Keratinocyte (primary cell): ENCODE data around the gene INPP5A. TPM values are rescaled to one million over a fixed set of nuclear protein-coding genes. Genes with fewer than 3 reads are reported as not detected.

Experiments used
- DNase-seq: peaks from one replicate; pipeline ENCODE4 v3.0.0-alpha.2; 2011; ENCODE audit warnings: low read depth, missing footprints, low spot score
- FAIRE-seq: peaks from 2 replicates; lab custom pipeline; 2011; peaks lifted over from hg19 to GRCh38; lab: Jason Lieb, UNC
- H2AFZ ChIP-seq: 2 replicates; pipeline ENCODE4 v1.6.0; 2012; ENCODE audit warnings: low read length, control low read depth, inconsistent platforms; ENCODE audit not compliant: control insufficient read depth
- H3K27ac ChIP-seq: 2 replicates; pipeline ENCODE4 v1.5.1; 2011; ENCODE audit warnings: low read length; ENCODE audit not compliant: control insufficient read depth, insufficient read depth
- H3K27me3 ChIP-seq: 3 replicates; pipeline ENCODE4 v1.6.0; 2011; ENCODE audit warnings: low read length; ENCODE audit not compliant: control insufficient read depth, insufficient read depth; ENCODE audit errors: extremely low read depth
- H3K36me3 ChIP-seq, 2 experiments: 2 replicates in 1 of 2; 3 replicates in 1 of 2; pipeline ENCODE4 v1.5.1; 2011; ENCODE audit warnings: low read length in 2 of 2, mild to moderate bottlenecking in 1 of 2; ENCODE audit not compliant: control insufficient read depth in 2 of 2, insufficient read depth in 2 of 2; ENCODE audit errors: extremely low read depth in 1 of 2
- H3K4me1 ChIP-seq: 3 replicates; pipeline ENCODE4 v1.5.1; 2011; ENCODE audit warnings: low read length; ENCODE audit not compliant: control insufficient read depth, insufficient read depth; ENCODE audit errors: extremely low read depth
- H3K4me2 ChIP-seq: 3 replicates; pipeline ENCODE4 v1.6.0; 2011; ENCODE audit warnings: low read depth, low read length; ENCODE audit not compliant: control insufficient read depth, insufficient read depth; ENCODE audit errors: extremely low read depth
- H3K4me3 ChIP-seq, 3 experiments: fragments of 200-600 bp in 1 of 3; sonication (generic) in 1 of 3; 2 replicates in 2 of 3; 3 replicates in 1 of 3; pipeline ENCODE4 v1.5.1; 2011 to 2016; ENCODE audit warnings: low read length in 3 of 3, mild to moderate bottlenecking in 3 of 3, control low read depth in 2 of 3, inconsistent platforms in 1 of 3, low read depth in 1 of 3, mixed read lengths in 1 of 3, mixed run types in 1 of 3, moderate library complexity in 1 of 3; ENCODE audit not compliant: control insufficient read depth in 2 of 3, insufficient read depth in 2 of 3; ENCODE audit errors: extremely low read depth in 1 of 3
- H3K79me2 ChIP-seq: 2 replicates; pipeline ENCODE4 v1.6.0; 2012; ENCODE audit warnings: low read length; ENCODE audit not compliant: control insufficient read depth, insufficient read depth
- H3K9ac ChIP-seq: 3 replicates; pipeline ENCODE4 v1.6.0; 2011; ENCODE audit warnings: low read length; ENCODE audit not compliant: control insufficient read depth, insufficient read depth; ENCODE audit errors: extremely low read depth
- H3K9me1 ChIP-seq: 3 replicates; pipeline ENCODE4 v1.6.0; 2011; ENCODE audit warnings: low read length; ENCODE audit not compliant: control insufficient read depth, insufficient read depth; ENCODE audit errors: extremely low read depth
- H3K9me3 ChIP-seq: 2 replicates; pipeline ENCODE4 v1.5.1; 2012; ENCODE audit warnings: low read depth, low read length; ENCODE audit not compliant: control insufficient read depth
- H4K20me1 ChIP-seq: 3 replicates; pipeline ENCODE4 v1.6.0; 2011; ENCODE audit warnings: low read length; ENCODE audit not compliant: control insufficient read depth, insufficient read depth; ENCODE audit errors: extremely low read depth
- EZH2 ChIP-seq: IDR thresholded peaks from one replicate; pipeline ENCODE4 v1.6.1; 2012; ENCODE audit warnings: inconsistent platforms, mild to moderate bottlenecking, low read length, moderate library complexity
- dilution Hi-C: fragments of 300-500 bp; cut with MboI; formaldehyde crosslinking; loops from one replicate; pipeline ENCODE4 v1.7.0; 2020; ENCODE audit warnings: low sequenced_read_pairs; ENCODE audit not compliant: extremely low pct_ligation_motif_present
- polyA plus RNA-seq, 5 experiments: library from polyadenylated mRNA; depleted of rRNA in 3 of 5; stranded (reverse) in 3 of 5; stranded (forward) in 1 of 5; unstranded in 1 of 5; fragments of >200 nt; gene quantifications; 1 replicate in 1 of 5; 2 replicates in 3 of 5; 3 replicates in 1 of 5; pipeline versions ENCODE4 v1.2.1 to v1.2.3, GENCODE V29; 2011 to 2012; ENCODE audit warnings: missing spikeins in 2 of 5, low read depth in 1 of 5, low replicate concordance in 1 of 5
- TF ChIP-seq, protein P1 (sequence below), 3 experiments: IDR thresholded peaks in 1 of 3; conservative IDR thresholded peaks in 1 of 3; optimal IDR thresholded peaks in 1 of 3; 2 replicates in 2 of 3; 3 replicates in 1 of 3; pipeline versions ENCODE3 to v1.5.1; 2011; ENCODE audit warnings: low read length in 3 of 3, mild to moderate bottlenecking in 3 of 3, moderate library complexity in 2 of 3, control low read depth in 1 of 3, inconsistent platforms in 1 of 3; ENCODE audit not compliant: insufficient read depth in 2 of 3; ENCODE audit errors: extremely low read depth in 1 of 3

INPP5A gene
- polyA plus RNA-seq, 1 donor (not counting 4 experiments of a cell fraction or from before 2014, with no cell fraction given), result 11.2 TPM

DNA sequence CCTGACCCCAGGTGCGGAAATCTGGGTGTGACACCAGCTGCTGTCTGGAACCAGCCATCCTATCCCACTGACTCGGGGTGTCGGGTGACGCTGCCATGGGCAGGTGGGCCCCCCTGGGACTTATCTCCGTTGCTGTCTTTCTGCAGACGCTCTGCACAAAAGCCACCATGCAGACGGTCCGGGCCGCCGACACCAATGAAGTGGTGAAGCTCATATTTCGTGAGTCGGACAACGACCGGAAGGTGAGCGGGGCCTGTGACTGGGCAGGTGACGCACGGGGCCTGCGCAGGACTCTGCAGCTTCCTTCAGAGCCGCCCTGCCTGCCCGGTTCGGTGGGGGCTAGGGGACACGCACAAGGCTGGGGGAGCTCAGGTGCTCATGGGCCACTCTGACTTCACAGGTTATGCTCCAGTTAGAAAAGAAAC lies 211.8 kb downstream of the INPP5A start:
- H3K9ac ChIP-seq, result no peak overlapping the region
- H3K36me3 ChIP-seq, result peaks cover 0 to 6% of the 10 kb centered on the region in 2 experiments
- no peaks in the 10 kb centered on the region for H3K9me3 ChIP-seq
- no peak overlapping the region for H3K4me2 ChIP-seq
- no peaks in the 10 kb centered on the region for H3K27me3 ChIP-seq
- no peaks in the 10 kb centered on the region for H3K9me1 ChIP-seq
- H3K4me1 ChIP-seq, result no peaks in the 10 kb centered on the region
- no peak overlapping the region for H3K27ac ChIP-seq
- TF ChIP-seq EZH2, result no peak
- TF ChIP-seq, protein P1, sequence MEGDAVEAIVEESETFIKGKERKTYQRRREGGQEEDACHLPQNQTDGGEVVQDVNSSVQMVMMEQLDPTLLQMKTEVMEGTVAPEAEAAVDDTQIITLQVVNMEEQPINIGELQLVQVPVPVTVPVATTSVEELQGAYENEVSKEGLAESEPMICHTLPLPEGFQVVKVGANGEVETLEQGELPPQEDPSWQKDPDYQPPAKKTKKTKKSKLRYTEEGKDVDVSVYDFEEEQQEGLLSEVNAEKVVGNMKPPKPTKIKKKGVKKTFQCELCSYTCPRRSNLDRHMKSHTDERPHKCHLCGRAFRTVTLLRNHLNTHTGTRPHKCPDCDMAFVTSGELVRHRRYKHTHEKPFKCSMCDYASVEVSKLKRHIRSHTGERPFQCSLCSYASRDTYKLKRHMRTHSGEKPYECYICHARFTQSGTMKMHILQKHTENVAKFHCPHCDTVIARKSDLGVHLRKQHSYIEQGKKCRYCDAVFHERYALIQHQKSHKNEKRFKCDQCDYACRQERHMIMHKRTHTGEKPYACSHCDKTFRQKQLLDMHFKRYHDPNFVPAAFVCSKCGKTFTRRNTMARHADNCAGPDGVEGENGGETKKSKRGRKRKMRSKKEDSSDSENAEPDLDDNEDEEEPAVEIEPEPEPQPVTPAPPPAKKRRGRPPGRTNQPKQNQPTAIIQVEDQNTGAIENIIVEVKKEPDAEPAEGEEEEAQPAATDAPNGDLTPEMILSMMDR (optimal IDR thresholded peaks at IDR 0.05 in 1 of 3, IDR thresholded peaks at IDR 0.05 in 1 of 3, conservative IDR thresholded peaks at IDR 0.05 in 1 of 3; ENCODE audit: extremely low read depth in 1 of 3, insufficient read depth in 2 of 3, low read length in 3 of 3), result no peak
- no peak for FAIRE-seq
- no peak overlapping the region for H2AFZ ChIP-seq
- no peaks in the 10 kb centered on the region for H3K79me2 ChIP-seq
- no peaks in the 10 kb centered on the region for H4K20me1 ChIP-seq
- dilution Hi-C loops, result no loop called here
- no peak for DNase-seq
- H3K4me3 ChIP-seq, result no peak overlapping the region

DNA sequence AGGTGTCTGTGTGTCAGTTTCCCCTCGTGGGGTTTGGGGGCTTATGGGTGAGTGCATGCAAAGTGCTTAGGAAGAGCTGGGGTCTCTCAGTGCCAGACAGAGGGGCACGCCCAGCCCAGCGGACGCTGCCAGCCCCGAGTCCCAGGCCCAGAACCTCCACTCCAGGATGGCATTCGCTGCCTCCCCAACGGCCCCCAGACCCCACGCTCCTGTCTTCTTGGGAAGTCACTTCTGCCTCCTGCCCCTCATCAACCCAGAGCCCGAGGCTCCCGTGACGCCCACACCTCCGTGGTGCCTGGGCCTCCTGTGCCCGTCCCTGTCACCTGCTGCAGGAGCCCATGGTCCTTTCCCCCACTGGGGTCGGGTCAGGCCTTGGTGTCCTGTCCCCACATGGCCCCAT lies 213.3 kb downstream of the INPP5A start:
- Histone ChIP-seq H3K79me2 (no peaks in the 10 kb centered on the region), H3K9me3 (peaks cover 2% of the 10 kb centered on the region), H3K4me3 (no peak overlapping the region), H3K27me3 (no peaks in the 10 kb centered on the region), H4K20me1 (no peaks in the 10 kb centered on the region), H3K9ac (no peak overlapping the region), H2AFZ (no peak overlapping the region), H3K9me1 (no peaks in the 10 kb centered on the region), H3K27ac (no peak overlapping the region), H3K36me3 (peaks cover 0 to 6% of the 10 kb centered on the region in 2 experiments), H3K4me2 (no peak overlapping the region), H3K4me1 (no peaks in the 10 kb centered on the region)
- dilution Hi-C loops, result no loop called here
- FAIRE-seq (no peak), DNase-seq (no peak)
- TF ChIP-seq, protein P1 (optimal IDR thresholded peaks at IDR 0.05 in 1 of 3, IDR thresholded peaks at IDR 0.05 in 1 of 3, conservative IDR thresholded peaks at IDR 0.05 in 1 of 3; ENCODE audit: extremely low read depth in 1 of 3, insufficient read depth in 2 of 3, low read length in 3 of 3), result no peak
- no peak for TF ChIP-seq EZH2
